ENCODE data around the gene CCT8. TPM values are rescaled to one million over a fixed set of nuclear protein-coding genes. Genes with fewer than 3 reads are reported as not detected.

CCT8 gene
- total RNA-seq, 1 experiment from 2014 or later, result 276 TPM

- no peaks in the 10 kb centered on the region for H3K27me3 ChIP-seq (ENCODE audit: low read length)
- H3K9me3 ChIP-seq (ENCODE audit: low read length), result no peaks in the 10 kb centered on the region
- H3K9me2 ChIP-seq (replicated peaks; ENCODE audit: insufficient read depth, low read length), result no peaks in the 10 kb centered on the region
- H2AFZ ChIP-seq (ENCODE audit: low read length), result no peak overlapping the region
- no peak for DNase-seq
- no peaks in the 10 kb centered on the region for H4K20me1 ChIP-seq (ENCODE audit: insufficient read depth, low read depth, low read length)
- H3K36me3 ChIP-seq (ENCODE audit: insufficient read depth, low read length), result no peaks in the 10 kb centered on the region
- H3K79me2 ChIP-seq (ENCODE audit: low read length), result no peaks in the 10 kb centered on the region
- no peak overlapping the region for H3K9ac ChIP-seq (ENCODE audit: low read length)
- no peak overlapping the region for H3K4me3 ChIP-seq (ENCODE audit: low read length)
- H3K27ac ChIP-seq (ENCODE audit: low read length), result no peak overlapping the region
- H3K4me1 ChIP-seq (ENCODE audit: low read length), result no peaks in the 10 kb centered on the region
- no peak overlapping the region for H3K4me2 ChIP-seq (ENCODE audit: low read depth, low read length, poor library complexity, severe bottlenecking)
These were observed 29.4 kb upstream of the CCT8 start for GRCh38 chr21:29102791-29103257.

DNA sequence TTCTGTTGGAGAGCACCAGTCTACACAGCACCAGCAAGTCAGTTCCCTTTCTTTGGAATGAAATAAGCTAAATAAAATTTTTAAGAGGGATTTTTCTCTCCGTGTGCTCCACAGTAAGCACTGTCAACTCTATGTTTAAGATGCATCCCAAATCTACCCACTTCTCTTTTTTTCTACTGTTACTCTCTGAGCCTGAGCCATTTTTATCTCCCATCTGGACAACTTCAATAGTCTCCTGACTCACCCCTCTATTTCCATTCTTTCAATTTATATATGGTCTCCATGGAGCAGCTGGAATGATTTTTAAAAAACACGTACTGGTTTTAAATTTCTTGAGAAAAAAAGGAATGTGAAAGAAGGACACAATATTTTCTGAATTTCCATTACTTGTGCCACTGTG, 24.7 kb upstream of the CCT8 start:
- Histone ChIP-seq H4K20me1 (ENCODE audit: insufficient read depth, low read depth, low read length) (no peaks in the 10 kb centered on the region), H3K9me2 (replicated peaks; ENCODE audit: insufficient read depth, low read length) (no peaks in the 10 kb centered on the region), H3K27ac (ENCODE audit: low read length) (no peak overlapping the region), H3K79me2 (ENCODE audit: low read length) (no peaks in the 10 kb centered on the region), H2AFZ (ENCODE audit: low read length) (no peak overlapping the region), H3K4me3 (ENCODE audit: low read length) (no peak overlapping the region), H3K9ac (ENCODE audit: low read length) (no peak overlapping the region), H3K27me3 (ENCODE audit: low read length) (no peaks in the 10 kb centered on the region), H3K4me1 (ENCODE audit: low read length) (no peaks in the 10 kb centered on the region), H3K36me3 (ENCODE audit: insufficient read depth, low read length) (0 out of 2 replicates have a peak, but pooled peaks cover 7% of the 10 kb centered on the region), H3K9me3 (ENCODE audit: low read length) (no peaks in the 10 kb centered on the region), H3K4me2 (ENCODE audit: low read depth, low read length, poor library complexity, severe bottlenecking) (no peak overlapping the region)
- DNase-seq, result no peak

DNA sequence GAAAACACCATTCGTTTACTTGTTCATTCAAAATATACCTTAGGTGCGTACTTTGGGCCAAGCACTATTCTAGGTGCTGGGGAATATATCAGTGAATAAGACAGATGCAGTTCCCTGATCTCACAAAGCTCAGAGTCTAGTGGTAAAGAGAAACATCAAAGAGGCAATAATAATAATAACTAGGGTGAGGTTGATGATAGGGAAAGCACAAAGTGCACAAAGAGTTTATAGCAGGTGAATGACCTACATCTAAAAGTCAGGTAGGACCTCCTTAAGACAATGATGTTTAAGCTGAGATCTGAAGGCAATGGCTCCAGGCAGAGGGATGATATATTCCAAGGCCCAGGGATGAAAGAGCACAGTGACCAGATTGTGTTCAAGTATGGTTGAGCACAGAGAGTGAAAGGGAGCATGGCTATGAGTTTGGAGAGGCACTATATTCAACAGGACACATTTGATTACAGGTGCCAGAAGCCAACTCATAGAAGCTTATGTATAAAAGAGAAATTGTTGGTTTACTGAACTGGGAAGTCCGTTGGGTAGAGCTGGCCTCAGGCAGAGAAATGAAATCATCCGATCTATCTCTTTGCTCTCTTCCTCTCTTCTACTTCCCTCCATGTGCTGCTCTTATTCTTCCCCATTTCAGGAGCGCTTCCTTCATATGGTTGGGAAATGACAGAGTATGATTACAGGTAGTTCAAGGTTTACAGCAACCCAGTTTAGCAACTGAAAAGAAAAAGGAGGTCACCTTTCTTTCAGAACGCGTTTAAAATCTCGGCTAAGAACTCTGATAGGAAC, 23.0 kb upstream of the CCT8 start:
- Histone ChIP-seq H3K4me3 (ENCODE audit: low read length) (no peak overlapping the region), H2AFZ (ENCODE audit: low read length) (no peak overlapping the region), H3K36me3 (ENCODE audit: insufficient read depth, low read length) (0 out of 2 replicates have a peak, but pooled peaks cover 7% of the 10 kb centered on the region), H4K20me1 (ENCODE audit: insufficient read depth, low read depth, low read length) (no peaks in the 10 kb centered on the region), H3K27ac (ENCODE audit: low read length) (no peak overlapping the region), H3K27me3 (ENCODE audit: low read length) (no peaks in the 10 kb centered on the region), H3K4me2 (ENCODE audit: low read depth, low read length, poor library complexity, severe bottlenecking) (no peak overlapping the region), H3K9me3 (ENCODE audit: low read length) (no peaks in the 10 kb centered on the region), H3K79me2 (ENCODE audit: low read length) (no peaks in the 10 kb centered on the region), H3K4me1 (ENCODE audit: low read length) (peaks cover 7% of the 10 kb centered on the region), H3K9me2 (replicated peaks; ENCODE audit: insufficient read depth, low read length) (no peaks in the 10 kb centered on the region), H3K9ac (ENCODE audit: low read length) (no peak overlapping the region)
- DNase-seq, result no peak

DNA sequence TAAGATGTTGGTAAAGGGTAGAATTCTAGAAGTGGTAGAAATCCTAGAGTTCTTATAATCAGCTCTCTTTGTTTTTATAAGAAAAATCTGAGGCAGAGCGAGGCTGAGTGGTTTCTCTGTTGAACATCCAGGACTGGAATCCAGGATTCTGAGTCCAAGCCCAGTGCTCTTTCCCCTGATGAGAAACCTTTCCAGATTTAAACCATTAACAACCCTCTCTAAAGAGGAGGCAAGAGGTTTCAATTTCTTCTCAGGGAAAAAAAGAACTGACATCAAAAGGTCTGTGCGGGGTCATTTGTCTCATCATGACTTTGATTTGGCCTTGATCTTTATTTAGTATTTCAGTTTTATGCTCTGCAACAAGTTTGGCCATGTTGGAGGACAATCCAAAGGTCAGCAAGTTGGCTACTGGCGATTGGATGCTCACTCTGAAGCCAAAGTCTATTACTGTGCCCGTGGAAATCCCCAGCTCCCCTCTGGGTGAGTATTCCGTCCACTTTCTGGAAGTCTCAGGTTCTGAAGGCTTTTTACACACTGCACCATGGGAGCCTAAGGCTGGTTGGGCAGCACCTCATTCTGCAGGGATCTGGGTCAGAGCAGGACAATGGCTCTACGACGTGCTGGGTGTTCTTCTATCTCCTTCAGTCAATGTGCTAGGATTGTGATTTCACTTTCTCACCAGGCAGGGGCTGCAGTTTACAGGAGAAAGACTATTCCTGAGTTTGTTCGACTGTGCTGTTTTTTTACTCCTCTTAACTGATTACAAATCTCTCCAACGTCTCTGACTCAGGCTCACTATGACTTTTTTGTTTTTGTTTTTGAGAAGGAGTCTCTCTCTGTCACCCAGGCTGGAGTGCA, 18.9 kb upstream of the CCT8 start:
- H3K27ac ChIP-seq (ENCODE audit: low read length), result 0 out of 2 replicates have a peak overlapping the region, but pooled peaks have one; percentile 27
- no peaks in the 10 kb centered on the region for H3K27me3 ChIP-seq (ENCODE audit: low read length)
- no peak overlapping the region for H3K4me2 ChIP-seq (ENCODE audit: low read depth, low read length, poor library complexity, severe bottlenecking)
- no peaks in the 10 kb centered on the region for H3K9me3 ChIP-seq (ENCODE audit: low read length)
- no peak overlapping the region for H2AFZ ChIP-seq (ENCODE audit: low read length)
- no peak overlapping the region for H3K9ac ChIP-seq (ENCODE audit: low read length)
- H3K4me3 ChIP-seq (ENCODE audit: low read length), result no peak overlapping the region
- H3K36me3 ChIP-seq (ENCODE audit: insufficient read depth, low read length), result 0 out of 2 replicates have a peak, but pooled peaks cover 7% of the 10 kb centered on the region
- H3K4me1 ChIP-seq (ENCODE audit: low read length), result peaks cover 18% of the 10 kb centered on the region
- no peaks in the 10 kb centered on the region for H4K20me1 ChIP-seq (ENCODE audit: insufficient read depth, low read depth, low read length)
- H3K79me2 ChIP-seq (ENCODE audit: low read length), result no peaks in the 10 kb centered on the region
- no peaks in the 10 kb centered on the region for H3K9me2 ChIP-seq (replicated peaks; ENCODE audit: insufficient read depth, low read length)
- no peak for DNase-seq

GRCh38 chr21:29091033-29091432, 17.6 kb upstream of the CCT8 start:
- Histone ChIP-seq H3K4me3 (ENCODE audit: low read length) (no peak overlapping the region), H4K20me1 (ENCODE audit: insufficient read depth, low read depth, low read length) (no peaks in the 10 kb centered on the region), H3K36me3 (ENCODE audit: insufficient read depth, low read length) (peaks cover 10% of the 10 kb centered on the region; the same call in 1 of the 2 replicates), H3K79me2 (ENCODE audit: low read length) (no peaks in the 10 kb centered on the region), H3K4me2 (ENCODE audit: low read depth, low read length, poor library complexity, severe bottlenecking) (no peak overlapping the region), H3K27me3 (ENCODE audit: low read length) (no peaks in the 10 kb centered on the region), H3K27ac (ENCODE audit: low read length) (no peak overlapping the region), H3K4me1 (ENCODE audit: low read length) (peaks cover 22% of the 10 kb centered on the region), H2AFZ (ENCODE audit: low read length) (no peak overlapping the region), H3K9me2 (replicated peaks; ENCODE audit: insufficient read depth, low read length) (no peaks in the 10 kb centered on the region), H3K9ac (ENCODE audit: low read length) (no peak overlapping the region), H3K9me3 (ENCODE audit: low read length) (no peaks in the 10 kb centered on the region)
- no peak for DNase-seq

DNA sequence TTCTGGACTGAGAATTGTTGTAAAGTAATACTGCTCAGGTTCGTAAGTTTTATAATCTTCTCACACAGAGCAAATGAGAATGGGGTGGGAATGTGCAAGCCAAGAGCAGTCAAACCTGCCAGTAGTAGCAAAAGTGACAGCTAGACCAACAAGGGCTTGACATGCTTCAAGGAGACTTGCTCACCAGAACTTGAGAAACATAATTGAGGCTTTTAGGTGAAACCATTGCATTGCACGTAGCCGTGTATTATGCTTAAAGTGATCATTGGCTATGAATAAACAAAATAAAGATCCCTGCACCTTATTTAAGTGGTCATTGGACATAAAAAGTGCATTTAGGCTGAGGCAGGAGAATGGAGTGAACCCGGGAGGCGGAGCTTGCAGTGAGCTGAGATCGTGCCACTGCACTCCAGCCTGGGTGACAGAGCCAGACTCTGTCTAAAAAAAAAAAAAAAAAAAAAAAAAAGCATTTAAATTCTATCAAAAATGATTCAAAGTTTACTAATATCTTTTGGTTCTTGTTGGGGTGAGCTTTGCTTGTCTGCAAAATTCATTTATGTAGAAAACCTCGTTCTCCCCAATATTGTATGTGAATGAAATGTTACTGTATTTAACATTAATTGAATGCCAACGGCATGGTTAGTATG, 11.8 kb upstream of the CCT8 start:
- H3K4me1 ChIP-seq (ENCODE audit: low read length), result peaks cover 53% of the 10 kb centered on the region
- H4K20me1 ChIP-seq (ENCODE audit: insufficient read depth, low read depth, low read length), result no peaks in the 10 kb centered on the region
- no peaks in the 10 kb centered on the region for H3K9me3 ChIP-seq (ENCODE audit: low read length)
- H3K79me2 ChIP-seq (ENCODE audit: low read length), result peaks cover 41% of the 10 kb centered on the region
- H3K4me3 ChIP-seq (ENCODE audit: low read length), result no peak overlapping the region
- no peaks in the 10 kb centered on the region for H3K27me3 ChIP-seq (ENCODE audit: low read length)
- peaks cover 3% of the 10 kb centered on the region; the same call in 1 of the 2 replicates for H3K36me3 ChIP-seq (ENCODE audit: insufficient read depth, low read length)
- no peaks in the 10 kb centered on the region for H3K9me2 ChIP-seq (replicated peaks; ENCODE audit: insufficient read depth, low read length)
- no peak for DNase-seq
- peak overlapping the region; percentile 72 for H3K27ac ChIP-seq (ENCODE audit: low read length)
- H3K4me2 ChIP-seq (ENCODE audit: low read depth, low read length, poor library complexity, severe bottlenecking), result peak overlapping the region; percentile 63
- no peak overlapping the region for H3K9ac ChIP-seq (ENCODE audit: low read length)
- no peak overlapping the region for H2AFZ ChIP-seq (ENCODE audit: low read length)

DNA sequence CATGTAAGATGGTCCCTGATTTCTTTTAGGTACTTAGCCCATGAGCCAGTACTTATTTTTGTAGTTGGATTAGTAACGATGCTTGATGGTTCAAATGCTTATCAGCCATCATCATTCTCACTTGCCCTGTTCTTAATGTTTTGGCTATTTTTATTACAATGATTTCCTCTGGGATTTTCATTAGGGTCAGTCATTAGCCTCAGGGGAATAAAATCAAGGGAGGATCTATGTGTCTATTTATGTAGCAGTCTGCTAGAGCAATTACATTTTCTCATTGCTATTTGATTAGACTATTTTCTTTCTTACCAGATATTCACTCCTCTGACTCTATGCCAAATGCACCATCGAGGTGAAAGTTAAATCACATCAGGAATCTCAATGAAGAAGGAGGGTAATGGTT, 10.9 kb upstream of the CCT8 start:
- Histone ChIP-seq H3K9me3 (ENCODE audit: low read length) (no peaks in the 10 kb centered on the region), H3K27ac (ENCODE audit: low read length) (peak overlapping the region; percentile 72), H2AFZ (ENCODE audit: low read length) (no peak overlapping the region; the same call in 1 of the 2 replicates), H3K9me2 (replicated peaks; ENCODE audit: insufficient read depth, low read length) (no peaks in the 10 kb centered on the region), H3K36me3 (ENCODE audit: insufficient read depth, low read length) (peaks cover 3% of the 10 kb centered on the region; the same call in 1 of the 2 replicates), H3K4me3 (ENCODE audit: low read length) (peak overlapping the region; percentile 17; the same call in 1 of the 2 replicates), H3K27me3 (ENCODE audit: low read length) (no peaks in the 10 kb centered on the region), H3K79me2 (ENCODE audit: low read length) (peaks cover 49% of the 10 kb centered on the region), H4K20me1 (ENCODE audit: insufficient read depth, low read depth, low read length) (no peaks in the 10 kb centered on the region), H3K9ac (ENCODE audit: low read length) (peak overlapping the region; percentile 26; the same call in 1 of the 2 replicates), H3K4me1 (ENCODE audit: low read length) (peaks cover 53% of the 10 kb centered on the region), H3K4me2 (ENCODE audit: low read depth, low read length, poor library complexity, severe bottlenecking) (peak overlapping the region; percentile 63)
- DNase-seq, result no peak

All from Karpas-422 (cell line).